ENCODE results near the gene PPM1J. TPM values are rescaled to one million over a fixed set of nuclear protein-coding genes. Genes with fewer than 3 reads are reported as not detected.

PPM1J gene
- total and polyA plus RNA-seq, 2 donors (not counting 1 experiment from before 2014, with no cell fraction given): 0.79 to 0.83 TPM

DNA sequence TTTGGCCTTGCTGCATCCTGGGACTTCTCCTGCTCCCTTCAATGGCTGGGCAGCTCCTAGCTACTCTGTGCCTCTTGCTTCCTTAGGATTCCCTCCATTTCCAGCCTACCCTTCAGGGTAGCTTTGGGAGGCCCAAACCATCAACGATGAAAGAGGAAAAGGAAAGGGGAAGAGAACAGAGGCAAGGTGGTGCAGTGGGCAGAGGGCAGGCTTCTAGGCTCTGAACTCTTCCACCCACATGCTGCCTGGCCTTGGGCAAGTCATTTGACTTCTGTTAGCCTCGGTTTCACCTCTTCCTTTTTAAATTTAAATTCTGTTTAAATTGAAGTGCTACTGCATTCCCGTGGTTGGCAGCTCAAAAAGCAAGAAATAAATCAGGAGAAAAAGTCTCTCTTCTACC lies 5.7 kb upstream of the PPM1J start:
- no peaks in the 10 kb centered on the region for H3K36me3 ChIP-seq (ENCODE audit: control insufficient read depth, insufficient read depth, low read length)
- H2AFZ ChIP-seq (ENCODE audit: low read length): no peak overlapping the region
- H3K4me2 ChIP-seq (ENCODE audit: extremely low read depth, insufficient read depth, low read length): no peak overlapping the region
- no peaks in the 10 kb centered on the region for H3K79me2 ChIP-seq (ENCODE audit: control insufficient read depth, insufficient read depth, low read length)
- no peak overlapping the region for H3K9ac ChIP-seq (ENCODE audit: insufficient read depth, low read length)
- H3K9me3 ChIP-seq (ENCODE audit: control insufficient read depth, insufficient read depth, low read depth, low read length): no peaks in the 10 kb centered on the region
- H3K4me1 ChIP-seq (ENCODE audit: control insufficient read depth, extremely low read depth, insufficient read depth, low read length): peaks cover 4% of the 10 kb centered on the region
- no peak overlapping the region for H3K4me3 ChIP-seq (replicated peaks in 1 of 4; ENCODE audit: control extremely low read depth in 1 of 4, insufficient read depth in 1 of 4, low read depth in 3 of 4, low read length in 4 of 4)
- no peak overlapping the region for H3K27ac ChIP-seq (ENCODE audit: insufficient read depth, low read length)
- DNase-seq (ENCODE audit: low read depth in 2 of 2): no peak
- H4K20me1 ChIP-seq (ENCODE audit: control insufficient read depth, extremely low read depth, insufficient read depth, low read length): no peaks in the 10 kb centered on the region
- TF ChIP-seq EZH2 (IDR thresholded peaks at IDR 0.05; ENCODE audit: low read length, missing control alignments): no peak
- TF ChIP-seq, protein P1, sequence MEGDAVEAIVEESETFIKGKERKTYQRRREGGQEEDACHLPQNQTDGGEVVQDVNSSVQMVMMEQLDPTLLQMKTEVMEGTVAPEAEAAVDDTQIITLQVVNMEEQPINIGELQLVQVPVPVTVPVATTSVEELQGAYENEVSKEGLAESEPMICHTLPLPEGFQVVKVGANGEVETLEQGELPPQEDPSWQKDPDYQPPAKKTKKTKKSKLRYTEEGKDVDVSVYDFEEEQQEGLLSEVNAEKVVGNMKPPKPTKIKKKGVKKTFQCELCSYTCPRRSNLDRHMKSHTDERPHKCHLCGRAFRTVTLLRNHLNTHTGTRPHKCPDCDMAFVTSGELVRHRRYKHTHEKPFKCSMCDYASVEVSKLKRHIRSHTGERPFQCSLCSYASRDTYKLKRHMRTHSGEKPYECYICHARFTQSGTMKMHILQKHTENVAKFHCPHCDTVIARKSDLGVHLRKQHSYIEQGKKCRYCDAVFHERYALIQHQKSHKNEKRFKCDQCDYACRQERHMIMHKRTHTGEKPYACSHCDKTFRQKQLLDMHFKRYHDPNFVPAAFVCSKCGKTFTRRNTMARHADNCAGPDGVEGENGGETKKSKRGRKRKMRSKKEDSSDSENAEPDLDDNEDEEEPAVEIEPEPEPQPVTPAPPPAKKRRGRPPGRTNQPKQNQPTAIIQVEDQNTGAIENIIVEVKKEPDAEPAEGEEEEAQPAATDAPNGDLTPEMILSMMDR (conservative IDR thresholded peaks at IDR 0.05 in 1 of 2, IDR thresholded peaks at IDR 0.05 in 1 of 2; ENCODE audit: low read depth in 1 of 2, low read length in 2 of 2): no peak
- H3K27me3 ChIP-seq (ENCODE audit: control insufficient read depth, insufficient read depth, low read length): peaks cover 3% of the 10 kb centered on the region

DNA sequence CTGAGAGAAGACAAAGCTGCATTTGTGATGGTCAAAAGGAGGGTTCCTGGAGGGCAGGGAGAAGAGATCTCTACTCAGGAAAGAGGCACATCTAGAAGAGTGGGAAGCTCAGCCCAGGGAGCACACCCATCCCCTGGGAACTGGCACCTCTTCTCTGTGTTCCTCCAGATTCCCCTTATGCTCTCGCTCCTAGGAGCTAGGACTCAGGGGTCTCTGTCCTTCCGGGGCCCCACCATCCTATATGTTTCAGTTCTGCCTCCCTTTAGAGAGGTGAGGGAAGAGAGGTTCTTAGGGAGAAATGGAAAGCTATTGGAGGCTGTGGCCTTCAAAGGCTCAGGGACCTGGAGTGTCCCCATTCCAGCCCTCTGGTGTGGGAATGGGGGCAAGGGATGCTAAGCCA lies 4.6 kb upstream of the PPM1J start:
- Histone ChIP-seq H3K4me3 (replicated peaks in 1 of 4; ENCODE audit: control extremely low read depth in 1 of 4, insufficient read depth in 1 of 4, low read depth in 3 of 4, low read length in 4 of 4) (no peak overlapping the region), H3K79me2 (ENCODE audit: control insufficient read depth, insufficient read depth, low read length) (no peaks in the 10 kb centered on the region), H3K36me3 (ENCODE audit: control insufficient read depth, insufficient read depth, low read length) (no peaks in the 10 kb centered on the region), H3K27ac (ENCODE audit: insufficient read depth, low read length) (no peak overlapping the region), H2AFZ (ENCODE audit: low read length) (no peak overlapping the region), H3K4me1 (ENCODE audit: control insufficient read depth, extremely low read depth, insufficient read depth, low read length) (peaks cover 6% of the 10 kb centered on the region), H3K9ac (ENCODE audit: insufficient read depth, low read length) (no peak overlapping the region), H3K27me3 (ENCODE audit: control insufficient read depth, insufficient read depth, low read length) (peaks cover 3% of the 10 kb centered on the region), H3K9me3 (ENCODE audit: control insufficient read depth, insufficient read depth, low read depth, low read length) (no peaks in the 10 kb centered on the region), H3K4me2 (ENCODE audit: extremely low read depth, insufficient read depth, low read length) (no peak overlapping the region), H4K20me1 (ENCODE audit: control insufficient read depth, extremely low read depth, insufficient read depth, low read length) (no peaks in the 10 kb centered on the region)
- TF ChIP-seq EZH2 (IDR thresholded peaks at IDR 0.05; ENCODE audit: low read length, missing control alignments): no peak
- TF ChIP-seq, protein P1 (conservative IDR thresholded peaks at IDR 0.05 in 1 of 2, IDR thresholded peaks at IDR 0.05 in 1 of 2; ENCODE audit: low read depth in 1 of 2, low read length in 2 of 2): no peak
- DNase-seq (ENCODE audit: low read depth in 2 of 2): no peak

DNA sequence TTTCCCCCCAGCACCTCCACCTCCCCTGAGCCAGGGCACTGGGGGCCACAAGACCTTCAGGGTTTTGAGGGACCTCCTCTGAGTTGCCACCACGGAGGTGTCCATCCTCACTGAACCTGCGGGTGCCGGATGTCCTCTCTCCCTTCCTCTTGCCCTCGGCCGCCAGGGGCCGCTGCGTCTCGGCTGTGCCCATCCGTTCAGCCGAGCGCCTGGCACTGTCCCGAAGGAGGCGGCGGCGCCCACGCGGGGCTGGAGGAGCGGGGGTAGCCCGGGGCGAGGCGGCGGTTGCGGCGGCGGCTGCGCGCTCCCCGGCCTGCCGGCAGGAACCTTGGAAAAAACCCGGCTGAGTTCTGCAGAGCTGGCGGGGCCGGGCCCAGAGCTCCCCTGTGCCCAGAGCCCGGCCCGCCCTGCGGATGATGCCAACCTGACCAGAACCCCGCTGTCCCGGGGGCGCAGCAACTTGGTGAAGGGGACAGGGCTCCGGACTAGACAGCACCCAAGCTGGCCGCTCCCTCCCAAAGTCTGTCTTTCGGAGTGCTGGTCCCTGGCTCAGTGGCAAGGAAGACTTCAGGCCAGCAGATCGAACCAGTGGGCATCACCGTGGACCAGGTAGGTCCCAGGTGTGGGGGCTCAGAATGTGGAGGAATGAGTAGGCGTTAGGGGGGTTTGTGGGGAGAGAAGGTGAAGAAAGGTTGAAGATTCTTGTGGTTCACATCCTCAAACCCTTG lies 3.7 kb upstream of the PPM1J start:
- H2AFZ ChIP-seq (ENCODE audit: low read length): peak overlapping the region; percentile 66
- peaks cover 6% of the 10 kb centered on the region for H3K4me1 ChIP-seq (ENCODE audit: control insufficient read depth, extremely low read depth, insufficient read depth, low read length)
- no peak overlapping the region for H3K9ac ChIP-seq (ENCODE audit: insufficient read depth, low read length)
- no peaks in the 10 kb centered on the region for H4K20me1 ChIP-seq (ENCODE audit: control insufficient read depth, extremely low read depth, insufficient read depth, low read length)
- no peaks in the 10 kb centered on the region for H3K79me2 ChIP-seq (ENCODE audit: control insufficient read depth, insufficient read depth, low read length)
- peaks cover 3% of the 10 kb centered on the region for H3K27me3 ChIP-seq (ENCODE audit: control insufficient read depth, insufficient read depth, low read length)
- TF ChIP-seq, protein P1 (conservative IDR thresholded peaks at IDR 0.05 in 1 of 2, IDR thresholded peaks at IDR 0.05 in 1 of 2; ENCODE audit: low read depth in 1 of 2, low read length in 2 of 2): peak; percentile 75 to 79
- TF ChIP-seq EZH2 (IDR thresholded peaks at IDR 0.05; ENCODE audit: low read length, missing control alignments): no peak
- no peak overlapping the region for H3K27ac ChIP-seq (ENCODE audit: insufficient read depth, low read length)
- H3K4me3 ChIP-seq (replicated peaks in 1 of 4; ENCODE audit: control extremely low read depth in 1 of 4, insufficient read depth in 1 of 4, low read depth in 3 of 4, low read length in 4 of 4): peak overlapping the region in 1 of 4 experiments; percentile 25
- peak overlapping the region; percentile 58 for H3K4me2 ChIP-seq (ENCODE audit: extremely low read depth, insufficient read depth, low read length)
- H3K9me3 ChIP-seq (ENCODE audit: control insufficient read depth, insufficient read depth, low read depth, low read length): no peaks in the 10 kb centered on the region
- peak; percentile 53 to 56 for DNase-seq (ENCODE audit: low read depth in 2 of 2)
- no peaks in the 10 kb centered on the region for H3K36me3 ChIP-seq (ENCODE audit: control insufficient read depth, insufficient read depth, low read length)

Measured in fibroblast of lung (primary cell).